SK-N-SH (cell line): ENCODE data around the gene PPP6R2. TPM values are rescaled to one million over a fixed set of nuclear protein-coding genes. Genes with fewer than 3 reads are reported as not detected.

ENCODE experiments used
- CTCF ChIA-PET: fragments of 300-600, 350-600 bp; formaldehyde crosslinking; extraction: SDS; loops from one replicate; lab custom pipeline; 2021; lab: Yijun Ruan, JAX
- POLR2A ChIA-PET: fragments of 350-600 bp; sonication (Branson Sonifier 250); formaldehyde crosslinking; extraction: SDS; loops from one replicate; lab custom pipeline; 2020; ENCODE audit warnings: antibody characterized with exemption, inconsistent platforms; lab: Yijun Ruan, JAX
- DNase-seq: peaks from one replicate; pipeline ENCODE4 v3.0.0; 2012
- H2AFZ ChIP-seq: fragments of 200-600 bp; sonication (generic); 2 replicates; pipeline ENCODE4 v1.8.1; 2016; ENCODE audit warnings: antibody characterized with exemption, mild to moderate bottlenecking, low read depth
- H3F3A ChIP-seq: fragments of 200-600 bp; sonication (generic); replicated peaks from 2 replicates; pipeline ENCODE3; 2016; ENCODE audit warnings: antibody characterized with exemption, mild to moderate bottlenecking; ENCODE audit not compliant: insufficient read depth
- H3K27ac ChIP-seq, 2 experiments: fragments of 200-500 bp in 1 of 2; fragments of 200-600 bp in 1 of 2; sonication (Bioruptor generic) in 1 of 2; sonication (generic), shearing (Covaris generic) in 1 of 2; 2 replicates each; pipeline versions ENCODE4 v1.5.1 to v1.6.1; 2014 to 2016; ENCODE audit warnings: low read depth in 2 of 2, inconsistent platforms in 1 of 2, low read length in 1 of 2, mild to moderate bottlenecking in 1 of 2, mixed read lengths in 1 of 2
- H3K27me3 ChIP-seq: fragments of 200-600 bp; sonication (generic), shearing (Covaris generic); 2 replicates; pipeline ENCODE4 v1.6.1; 2016; ENCODE audit warnings: mixed run types; ENCODE audit not compliant: insufficient read depth
- H3K36me3 ChIP-seq, 2 experiments: fragments of 200-500 bp in 1 of 2; fragments of 200-600 bp in 1 of 2; sonication (Bioruptor generic) in 1 of 2; sonication (generic) in 1 of 2; replicated peaks in 1 of 2; 2 replicates each; pipeline versions ENCODE3 to v1.5.1; 2014 to 2016; ENCODE audit warnings: low read length in 1 of 2, mild to moderate bottlenecking in 1 of 2; ENCODE audit not compliant: insufficient read depth in 2 of 2, control insufficient read depth in 1 of 2
- H3K4me1 ChIP-seq, 2 experiments: fragments of 200-500 bp in 1 of 2; fragments of 200-600 bp in 1 of 2; sonication (Bioruptor generic) in 1 of 2; sonication (generic), shearing (Covaris generic) in 1 of 2; 2 replicates each; pipeline versions ENCODE4 v1.5.1 to v1.6.1; 2014 to 2016; ENCODE audit warnings: low read depth in 1 of 2, low read length in 1 of 2, mixed run types in 1 of 2; ENCODE audit not compliant: insufficient read depth in 2 of 2, control insufficient read depth in 1 of 2
- H3K4me2 ChIP-seq: fragments of 200-600 bp; sonication (generic), shearing (Covaris generic); 2 replicates; pipeline ENCODE4 v1.6.1; 2017; ENCODE audit warnings: mixed run types
- H3K4me3 ChIP-seq, 2 experiments: fragments of 200-500 bp in 1 of 2; fragments of 200-600 bp in 1 of 2; sonication (Bioruptor generic) in 1 of 2; sonication (generic), shearing (Covaris generic) in 1 of 2; 2 replicates each; pipeline versions ENCODE4 v1.5.1 to v1.8.1; 2014 to 2016; ENCODE audit warnings: low read depth in 2 of 2, inconsistent platforms in 1 of 2, low read length in 1 of 2, mild to moderate bottlenecking in 1 of 2, mixed read lengths in 1 of 2, moderate library complexity in 1 of 2
- H3K79me2 ChIP-seq: fragments of 200-600 bp; sonication (generic); 2 replicates; pipeline ENCODE4 v1.8.1; 2017; ENCODE audit warnings: mild to moderate bottlenecking; ENCODE audit not compliant: insufficient read depth
- H3K9ac ChIP-seq: fragments of 200-600 bp; sonication (generic); 2 replicates; pipeline ENCODE4 v1.6.1; 2017; ENCODE audit warnings: mixed run types
- H3K9me2 ChIP-seq: fragments of 200-600 bp; sonication (generic); 2 replicates; pipeline ENCODE4 v1.6.1; 2017; ENCODE audit warnings: mixed run types
- H3K9me3 ChIP-seq: fragments of 200-600 bp; sonication (generic); 2 replicates; pipeline ENCODE4 v1.6.1; 2017; ENCODE audit warnings: mixed run types, mild to moderate bottlenecking, moderate library complexity
- H4K20me1 ChIP-seq: fragments of 200-600 bp; sonication (generic); 2 replicates; pipeline ENCODE4 v1.6.1; 2017; ENCODE audit warnings: mild to moderate bottlenecking, mixed run types; ENCODE audit not compliant: insufficient read depth
- CHD2 ChIP-seq: fragments of 150-350 bp; IDR thresholded peaks from 2 replicates; pipeline ENCODE4 v1.6.1; 2018; ENCODE audit warnings: low read length; ENCODE audit not compliant: partially characterized antibody
- ELF1 ChIP-seq: IDR thresholded peaks from 2 replicates; pipeline ENCODE4 v1.4.0; 2012
- EZH2phosphoT487 ChIP-seq: fragments of 200-600 bp; sonication (generic); IDR thresholded peaks from 2 replicates; pipeline ENCODE4 v1.6.1; 2017; ENCODE audit warnings: low read depth, mixed run types, mild to moderate bottlenecking, antibody characterized with exemption, moderate library complexity, borderline replicate concordance
- FOSL2 ChIP-seq: IDR thresholded peaks from 2 replicates; pipeline ENCODE4 v1.4.0; 2012; ENCODE audit warnings: low read depth, mild to moderate bottlenecking, moderate library complexity, borderline replicate concordance
- FOXJ3 ChIP-seq: sonication (generic); formaldehyde crosslinking; IDR thresholded peaks from 2 replicates; pipeline ENCODE4 v1.5.1; 2020; ENCODE audit warnings: mild to moderate bottlenecking, missing genetic modification reagents
- FOXM1 ChIP-seq: IDR thresholded peaks from 2 replicates; pipeline ENCODE4 v1.4.0; 2012; ENCODE audit warnings: low read depth, mild to moderate bottlenecking
- GABPA ChIP-seq: IDR thresholded peaks from 2 replicates; pipeline ENCODE4 v1.4.0; 2012; ENCODE audit warnings: low read depth, mild to moderate bottlenecking
- GATA2 ChIP-seq: sonication (generic); formaldehyde crosslinking; IDR thresholded peaks from 2 replicates; pipeline ENCODE4 v1.5.0; 2020; ENCODE audit warnings: mild to moderate bottlenecking, missing genetic modification reagents
- IRF3 ChIP-seq: fragments of 150-350 bp; IDR thresholded peaks from 2 replicates; pipeline ENCODE4 v1.6.1; 2016; ENCODE audit warnings: mild to moderate bottlenecking, low read depth, low read length
- JUND ChIP-seq: IDR thresholded peaks from 2 replicates; pipeline ENCODE4 v1.4.0; 2012
- MEF2A ChIP-seq: IDR thresholded peaks from 2 replicates; pipeline ENCODE4 v1.4.0; 2012; ENCODE audit warnings: low read depth, borderline replicate concordance
- MXI1 ChIP-seq: IDR thresholded peaks from 2 replicates; pipeline ENCODE4 v1.6.1; 2012; ENCODE audit warnings: mild to moderate bottlenecking, low read depth, low read length, improper control_type of control experiment
- NRF1 ChIP-seq: IDR thresholded peaks from 2 replicates; pipeline ENCODE4 v1.6.1; 2012; ENCODE audit warnings: low read depth, mild to moderate bottlenecking, low read length
- POLR2AphosphoS5 ChIP-seq: IDR thresholded peaks from 2 replicates; pipeline ENCODE4 v1.6.1; 2012; ENCODE audit warnings: low read depth, low read length
- RAD21 ChIP-seq: IDR thresholded peaks from 2 replicates; pipeline ENCODE4 v1.6.1; 2012; ENCODE audit warnings: mild to moderate bottlenecking, low read length
- RCOR1 ChIP-seq: fragments of 150-350 bp; IDR thresholded peaks from 2 replicates; pipeline ENCODE4 v1.6.1; 2017; ENCODE audit warnings: antibody characterized with exemption, low read length
- RFX5 ChIP-seq: IDR thresholded peaks from 2 replicates; pipeline ENCODE4 v1.6.1; 2012; ENCODE audit warnings: mild to moderate bottlenecking, improper control_type of control experiment, low read length
- RXRA ChIP-seq: IDR thresholded peaks from 2 replicates; pipeline ENCODE4 v1.4.0; 2012; ENCODE audit warnings: low read depth, mild to moderate bottlenecking, borderline replicate concordance
- SIN3A ChIP-seq: IDR thresholded peaks from 2 replicates; pipeline ENCODE4 v1.6.1; 2012; ENCODE audit warnings: low read depth, mild to moderate bottlenecking, low read length, moderate library complexity, borderline replicate concordance
- SMC3 ChIP-seq: IDR thresholded peaks from 2 replicates; pipeline ENCODE4 v1.6.1; 2012; ENCODE audit warnings: low read depth, low read length, improper control_type of control experiment
- TAF1 ChIP-seq: IDR thresholded peaks from 2 replicates; pipeline ENCODE4 v1.6.1; 2012; ENCODE audit warnings: low read depth, mild to moderate bottlenecking, low read length, moderate library complexity, borderline replicate concordance
- TCF12 ChIP-seq: IDR thresholded peaks from 2 replicates; pipeline ENCODE4 v1.4.0; 2012
- USF2 ChIP-seq: fragments of 150-350 bp; IDR thresholded peaks from 2 replicates; pipeline ENCODE4 v1.6.1; 2017; ENCODE audit warnings: antibody characterized with exemption, low read length, low read depth, borderline replicate concordance
- YY1 ChIP-seq: IDR thresholded peaks from 2 replicates; pipeline ENCODE4 v1.4.0; 2012; ENCODE audit warnings: low read depth, mild to moderate bottlenecking
- ZBTB33 ChIP-seq: IDR thresholded peaks from 2 replicates; pipeline ENCODE4 v1.4.0; 2012; ENCODE audit warnings: low read depth, borderline replicate concordance
- WGBS: methylation state at CpG from one replicate; pipeline ENCODE4 v1.1.6; 2017; ENCODE audit warnings: low lambda C conversion rate; 5-methylcytosine and 5-hydroxymethylcytosine counted together
- polyA plus RNA-seq, 3 experiments: library from polyadenylated mRNA; depleted of rRNA; stranded (reverse); fragments of >200 nt; gene quantifications; 2 replicates each; pipeline ENCODE4 v1.2.3, GENCODE V29; 2012
- TF ChIP-seq, protein P1 (sequence below): IDR thresholded peaks from 2 replicates; pipeline ENCODE4 v1.4.0; 2012; ENCODE audit warnings: low read depth, borderline replicate concordance
- TF ChIP-seq, protein P2 (sequence below): IDR thresholded peaks from 2 replicates; pipeline ENCODE4 v1.4.0; 2012; ENCODE audit warnings: low read depth
- TF ChIP-seq, protein P3 (sequence below): IDR thresholded peaks from 2 replicates; pipeline ENCODE4; 2012

Gene PPP6R2
- polyA plus RNA-seq, 1 of the 3 experiments (the other 2 are of a cell fraction): 45.7 TPM

GRCh38 chr22:50326956-50327710, 16.0 kb upstream of the PPP6R2 start, which contains the start of gene DENND6B:
Gene DENND6B, minus strand, starts transcription at chr22:50327012. Its CDS starts 24 bp downstream, at chr22:50326988.
- H3K79me2 ChIP-seq: peaks cover 12% of the 10 kb centered on the region
- H3K27ac ChIP-seq: peak within 1 kb of the TSS; percentile 62 to 78
- peak within 1 kb of the TSS; percentile 72 for H2AFZ ChIP-seq
- H3K9me3 ChIP-seq: no peaks in the 10 kb centered on the region
- H3K4me3 ChIP-seq: peak within 1 kb of the TSS; percentile 59 to 75
- no peaks in the 10 kb centered on the region for H3K9me2 ChIP-seq
- POLR2A ChIA-PET: interaction anchor here (0.8 to 2.1 kb wide), 3 partner anchors 15 to 75 kb away, joined by 4 to 5 read pairs (median 5); partner anchors contain the start of gene PLXNB2
- H3K27me3 ChIP-seq: no peaks in the 10 kb centered on the region
- H3K9ac ChIP-seq: peak within 1 kb of the TSS; percentile 90
- H3K4me1 ChIP-seq: peaks cover 6 to 12% of the 10 kb centered on the region in 2 experiments; a peak in 2 of 4 replicates
- CTCF ChIA-PET: interaction anchor here (0.6 to 8.0 kb wide), 23 partner anchors 11 to 294 kb away, joined by 3 to 101 read pairs (median 4); partner anchors contain the start of genes HDAC10, MAPK12, PLXNB2 and TUBGCP6
- 21% methylated on average over 36 of the region's 105 CpGs for WGBS
- DNase-seq: peak; percentile 97
- no peaks in the 10 kb centered on the region for H3K36me3 ChIP-seq
- H3K4me2 ChIP-seq: peak within 1 kb of the TSS; percentile 93
- H4K20me1 ChIP-seq: no peaks in the 10 kb centered on the region
- peaks cover 22% of the 10 kb centered on the region for H3F3A ChIP-seq
- TF ChIP-seq RFX5 (no peak), TCF12 (no peak), POLR2AphosphoS5 (peak; percentile 69), RXRA (no peak), SMC3 (peak; percentile 61), GATA2 (CRISPR knock-in tag) (no peak), FOXM1 (no peak), MEF2A (no peak), FOSL2 (no peak), TAF1 (peak; percentile 71; the same call in 1 of the 2 replicates), IRF3 (no peak), MXI1 (peak; percentile 50), SIN3A (no peak; the same call in 1 of the 2 replicates), CHD2 (no peak), ELF1 (peak; percentile 80), YY1 (no peak), JUND (no peak), RCOR1 (0 out of 2 replicates have a peak, but pooled peaks have one; percentile 19), GABPA (peak; percentile 67), ZBTB33 (no peak), RAD21 (peak; percentile 50; the same call in 1 of the 2 replicates), USF2 (no peak), EZH2phosphoT487 (no peak), FOXJ3 (CRISPR knock-in tag) (no peak), NRF1 (no peak)
- TF ChIP-seq, protein P1, sequence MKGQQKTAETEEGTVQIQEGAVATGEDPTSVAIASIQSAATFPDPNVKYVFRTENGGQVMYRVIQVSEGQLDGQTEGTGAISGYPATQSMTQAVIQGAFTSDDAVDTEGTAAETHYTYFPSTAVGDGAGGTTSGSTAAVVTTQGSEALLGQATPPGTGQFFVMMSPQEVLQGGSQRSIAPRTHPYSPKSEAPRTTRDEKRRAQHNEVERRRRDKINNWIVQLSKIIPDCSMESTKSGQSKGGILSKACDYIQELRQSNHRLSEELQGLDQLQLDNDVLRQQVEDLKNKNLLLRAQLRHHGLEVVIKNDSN: no peak
- TF ChIP-seq, protein P2, sequence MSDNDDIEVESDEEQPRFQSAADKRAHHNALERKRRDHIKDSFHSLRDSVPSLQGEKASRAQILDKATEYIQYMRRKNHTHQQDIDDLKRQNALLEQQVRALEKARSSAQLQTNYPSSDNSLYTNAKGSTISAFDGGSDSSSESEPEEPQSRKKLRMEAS: peak; percentile 66
- TF ChIP-seq, protein P3, sequence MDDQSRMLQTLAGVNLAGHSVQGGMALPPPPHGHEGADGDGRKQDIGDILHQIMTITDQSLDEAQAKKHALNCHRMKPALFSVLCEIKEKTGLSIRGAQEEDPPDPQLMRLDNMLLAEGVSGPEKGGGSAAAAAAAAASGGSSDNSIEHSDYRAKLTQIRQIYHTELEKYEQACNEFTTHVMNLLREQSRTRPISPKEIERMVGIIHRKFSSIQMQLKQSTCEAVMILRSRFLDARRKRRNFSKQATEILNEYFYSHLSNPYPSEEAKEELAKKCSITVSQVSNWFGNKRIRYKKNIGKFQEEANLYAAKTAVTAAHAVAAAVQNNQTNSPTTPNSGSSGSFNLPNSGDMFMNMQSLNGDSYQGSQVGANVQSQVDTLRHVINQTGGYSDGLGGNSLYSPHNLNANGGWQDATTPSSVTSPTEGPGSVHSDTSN: no peak
